Spinal cord (tissue), 10 donors: ENCODE measurements around the gene PHLDB3. TPM values are rescaled to one million over a fixed set of nuclear protein-coding genes. Genes with fewer than 3 reads are reported as not detected.
"Not testable (repeated sequence)": the region's sequence is repeated elsewhere in the genome, so short reads cannot be mapped to it uniquely, and the experiment has no call there.

Source experiments
- DNase-seq, 6 donors: peaks; one replicate each; pipeline versions ENCODE4 v3.0.0 to v3.0.0-alpha.2; 2013 to 2015; ENCODE audit warnings: low spot score in 6 of 6, low read depth in 4 of 6
- H3K27ac ChIP-seq: one replicate; pipeline ENCODE4 v1.5.1; 2013; ENCODE audit warnings: low read depth, low read length, control low read depth
- H3K27me3 ChIP-seq: one replicate; pipeline ENCODE4 v1.6.1; 2013; ENCODE audit warnings: low read length; ENCODE audit not compliant: control insufficient read depth, insufficient read depth
- H3K36me3 ChIP-seq: one replicate; pipeline ENCODE4 v1.6.1; 2013; ENCODE audit warnings: low read length; ENCODE audit not compliant: control insufficient read depth, insufficient read depth
- H3K4me1 ChIP-seq: one replicate; pipeline ENCODE4 v1.6.1; 2013; ENCODE audit warnings: low read length; ENCODE audit not compliant: control insufficient read depth, insufficient read depth
- H3K4me3 ChIP-seq: one replicate; pipeline ENCODE4 v1.5.1; 2013; ENCODE audit warnings: low read depth, low read length, control low read depth
- H3K9me3 ChIP-seq: one replicate; pipeline ENCODE4 v1.6.1; 2013; ENCODE audit warnings: low read length; ENCODE audit not compliant: control insufficient read depth, insufficient read depth
- WGBS: methylation state at CpG from one replicate; pipeline ENCODE4 v1.1.5; 2013; ENCODE audit warnings: missing lambda C conversion rate; ENCODE audit not compliant: insufficient coverage; 5-methylcytosine and 5-hydroxymethylcytosine counted together
- polyA plus RNA-seq, 2 donors: library from polyadenylated mRNA; unstranded; fragments of 120-200 nt; gene quantifications; one replicate each; pipeline ENCODE4 v1.2.1, GENCODE V29; 2013; ENCODE audit not compliant: insufficient read length in 2 of 2
- total RNA-seq, 2 donors: library from RNA; depleted of rRNA in 1 of 2; stranded (reverse); fragments of 120-200 nt in 1 of 2; fragments of >200 nt in 1 of 2; gene quantifications; one replicate each; pipeline versions ENCODE4 v1.2.3 to v1.2.4, GENCODE V29; 2013 to 2014
- donor health status: healthy.

PHLDB3 gene
- total and polyA plus RNA-seq, 4 donors: 6.0 to 13.1 (median 10.4) TPM

DNA sequence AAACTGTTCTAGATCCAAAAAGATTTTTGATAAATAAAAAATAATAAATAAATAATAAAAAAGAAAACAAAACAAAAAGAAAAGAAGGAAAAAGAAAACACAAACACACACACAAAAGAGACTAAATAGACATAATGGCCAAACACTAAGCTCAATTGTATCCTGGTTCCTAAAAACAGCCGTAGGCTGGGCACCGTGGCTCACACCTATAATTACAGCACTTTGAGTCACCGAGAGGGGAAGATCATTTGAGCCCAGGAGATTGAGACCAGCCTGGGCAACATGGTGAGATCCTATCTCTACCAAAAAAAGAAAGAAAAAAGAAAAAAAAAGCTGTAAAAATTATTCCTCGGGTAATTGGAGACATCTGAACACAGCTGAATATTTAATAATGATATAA, 13.5 kb upstream of the PHLDB3 start:
- Histone ChIP-seq H3K4me1 (no peaks in the 10 kb centered on the region), H3K9me3 (no peaks in the 10 kb centered on the region), H3K4me3 (no peak overlapping the region), H3K27ac (no peak overlapping the region), H3K27me3 (no peaks in the 10 kb centered on the region), H3K36me3 (peaks cover 7% of the 10 kb centered on the region)
- WGBS: no CpG with 5 or more reads among the region's 4 CpGs
- DNase-seq: no peak

DNA sequence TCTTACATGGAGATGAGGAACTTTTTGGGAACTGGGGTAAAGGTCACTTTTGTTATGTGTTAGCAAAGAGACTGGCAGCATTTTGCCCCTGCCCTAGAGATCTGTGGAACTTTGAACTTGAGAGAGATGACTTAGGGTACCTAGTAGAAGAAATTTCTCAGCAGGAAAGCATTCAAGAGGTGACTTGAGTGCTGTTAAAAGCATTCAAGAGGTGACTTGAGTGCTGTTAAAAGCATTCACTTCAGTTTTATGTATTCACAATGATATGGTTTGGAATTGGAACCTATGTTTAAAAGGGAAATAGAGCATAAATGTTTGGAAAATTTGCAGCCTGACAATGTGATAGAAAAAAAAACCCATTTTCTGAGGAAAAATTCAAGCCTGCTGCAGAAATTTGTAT, 7.9 kb upstream of the PHLDB3 start:
- not testable (repeated sequence) for H3K27me3 ChIP-seq, DNase-seq, H3K27ac ChIP-seq, H3K4me1 ChIP-seq, H3K4me3 ChIP-seq, H3K9me3 ChIP-seq
- H3K36me3 ChIP-seq: peaks cover 15% of the 10 kb centered on the region

DNA sequence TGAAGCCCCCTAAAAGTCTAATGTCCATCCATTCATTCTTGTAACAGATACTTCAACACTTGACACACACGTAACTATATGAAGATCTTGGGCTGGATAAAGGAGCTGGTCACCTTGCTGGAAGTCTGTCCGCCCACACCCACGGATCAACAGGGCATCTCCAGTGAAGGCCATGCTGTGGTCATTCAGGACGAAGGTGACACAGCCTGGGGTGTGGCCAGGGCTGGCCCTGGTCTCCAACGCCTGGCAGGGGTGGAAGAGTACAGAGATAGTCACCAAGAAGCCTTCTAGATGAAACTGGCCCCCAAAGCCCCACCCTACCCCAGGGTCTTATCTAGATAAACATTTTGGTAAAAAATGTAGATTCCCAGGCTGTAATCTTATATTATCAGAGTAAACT, 6.8 kb upstream of the PHLDB3 start:
- no peaks in the 10 kb centered on the region for H3K9me3 ChIP-seq
- no peaks in the 10 kb centered on the region for H3K4me1 ChIP-seq
- H3K27ac ChIP-seq: no peak overlapping the region
- 86% methylated on average over 3 of the region's 5 CpGs for WGBS
- no peak for DNase-seq
- H3K4me3 ChIP-seq: no peak overlapping the region
- no peaks in the 10 kb centered on the region for H3K27me3 ChIP-seq
- peaks cover 21% of the 10 kb centered on the region for H3K36me3 ChIP-seq

DNA sequence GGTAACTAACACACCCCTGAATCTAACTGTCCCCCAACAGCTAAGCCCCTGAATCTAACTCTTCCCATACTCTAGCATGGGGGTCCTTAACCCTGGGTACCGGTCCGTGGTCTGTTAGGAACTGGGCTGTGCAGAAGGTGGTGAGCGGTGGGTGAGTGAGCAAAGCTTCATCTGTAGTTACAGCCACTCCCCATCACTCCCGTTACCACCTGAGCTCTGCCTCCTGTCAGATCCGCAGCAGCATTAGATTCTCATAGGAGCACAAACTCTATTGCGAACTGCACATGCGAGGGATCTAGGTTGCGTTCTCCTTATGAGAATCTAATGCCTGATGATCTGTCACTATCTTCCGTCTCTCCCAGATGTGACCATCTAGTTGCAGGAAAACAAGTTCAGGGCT, 6.2 kb upstream of the PHLDB3 start:
- no peaks in the 10 kb centered on the region for H3K4me1 ChIP-seq
- 93% methylated on average over 6 of the region's 9 CpGs for WGBS
- no peak overlapping the region for H3K4me3 ChIP-seq
- no peaks in the 10 kb centered on the region for H3K27me3 ChIP-seq
- H3K9me3 ChIP-seq: no peaks in the 10 kb centered on the region
- DNase-seq: no peak
- H3K27ac ChIP-seq: no peak overlapping the region
- H3K36me3 ChIP-seq: peaks cover 21% of the 10 kb centered on the region

DNA sequence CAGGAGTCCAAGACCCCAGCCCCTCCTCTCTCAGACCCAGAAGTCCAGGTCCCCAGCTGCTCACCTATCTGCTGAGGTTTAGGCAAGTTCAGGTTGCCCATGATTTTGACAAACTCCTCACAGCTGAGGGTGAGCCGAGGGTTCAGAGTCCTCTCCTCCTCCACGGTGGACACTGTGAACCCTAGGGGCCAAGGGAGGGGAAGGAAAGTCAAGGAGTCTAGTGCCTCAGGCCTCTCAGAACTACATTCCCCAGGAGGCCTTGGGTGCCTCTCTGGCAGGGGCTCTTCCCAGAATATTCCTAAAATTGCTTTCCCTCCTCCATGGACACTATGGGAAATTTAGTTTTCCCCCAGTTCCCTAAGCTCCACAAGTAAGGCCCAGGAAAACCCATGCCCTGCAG, 3.3 kb upstream of the PHLDB3 start:
- peaks cover 14% of the 10 kb centered on the region for H3K36me3 ChIP-seq
- 92% methylated on average over 2 of the region's 2 CpGs for WGBS
- no peaks in the 10 kb centered on the region for H3K9me3 ChIP-seq
- no peak overlapping the region for H3K27ac ChIP-seq
- H3K27me3 ChIP-seq: peaks cover 2% of the 10 kb centered on the region
- H3K4me1 ChIP-seq: peaks cover 20% of the 10 kb centered on the region
- H3K4me3 ChIP-seq: no peak overlapping the region
- DNase-seq: no peak

DNA sequence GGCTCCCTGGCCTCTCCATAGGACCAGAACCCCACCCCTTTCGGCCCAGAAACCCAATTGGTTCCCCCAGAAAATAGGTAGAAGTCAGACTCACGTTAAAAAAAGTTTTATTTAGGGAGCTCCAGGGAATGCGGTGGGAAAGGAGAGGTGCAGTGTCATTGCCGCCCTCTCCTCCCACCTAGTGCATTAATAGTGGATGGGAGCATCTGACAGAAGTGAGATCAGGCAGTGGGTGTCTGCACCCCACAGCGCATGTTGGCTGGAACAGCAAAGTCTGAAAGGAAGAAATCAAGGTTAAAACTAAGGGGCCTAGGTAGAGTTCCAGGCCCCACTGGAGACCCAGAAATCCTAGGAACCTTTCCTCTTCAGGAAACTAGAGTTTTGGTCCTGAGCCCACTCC, 2.1 kb upstream of the PHLDB3 start:
- 100% methylated on average over 1 of the region's 5 CpGs for WGBS
- no peak for DNase-seq
- no peak overlapping the region for H3K27ac ChIP-seq
- H3K27me3 ChIP-seq: peaks cover 6% of the 10 kb centered on the region
- H3K36me3 ChIP-seq: peaks cover 19% of the 10 kb centered on the region
- H3K4me3 ChIP-seq: no peak overlapping the region
- H3K9me3 ChIP-seq: no peaks in the 10 kb centered on the region
- H3K4me1 ChIP-seq: peaks cover 30% of the 10 kb centered on the region

DNA sequence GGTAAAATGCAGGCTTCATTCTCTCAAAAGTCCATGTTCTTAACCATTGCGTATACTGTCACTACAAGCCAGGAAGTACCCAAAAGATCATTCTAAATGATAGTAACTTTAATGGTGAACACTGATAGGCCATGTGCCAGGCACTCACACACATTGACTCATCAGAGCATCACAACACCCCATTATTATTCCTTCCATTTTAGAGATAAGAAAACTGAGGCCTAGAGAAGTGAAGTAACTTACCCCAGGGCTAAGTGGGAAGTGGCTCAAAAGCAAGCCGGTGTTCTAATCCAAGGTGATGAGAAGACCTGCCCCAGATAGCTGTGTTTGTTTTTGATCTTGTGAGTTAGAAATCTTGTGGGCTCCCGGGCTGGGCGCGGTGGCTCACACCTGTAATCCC, 1.4 kb upstream of the PHLDB3 start:
- H3K36me3 ChIP-seq: peaks cover 19% of the 10 kb centered on the region
- H3K4me1 ChIP-seq: peaks cover 32% of the 10 kb centered on the region
- no peak overlapping the region for H3K27ac ChIP-seq
- 100% methylated on average over 3 of the region's 5 CpGs for WGBS
- peaks cover 6% of the 10 kb centered on the region for H3K27me3 ChIP-seq
- no peak for DNase-seq
- H3K9me3 ChIP-seq: no peaks in the 10 kb centered on the region
- H3K4me3 ChIP-seq: no peak overlapping the region

DNA sequence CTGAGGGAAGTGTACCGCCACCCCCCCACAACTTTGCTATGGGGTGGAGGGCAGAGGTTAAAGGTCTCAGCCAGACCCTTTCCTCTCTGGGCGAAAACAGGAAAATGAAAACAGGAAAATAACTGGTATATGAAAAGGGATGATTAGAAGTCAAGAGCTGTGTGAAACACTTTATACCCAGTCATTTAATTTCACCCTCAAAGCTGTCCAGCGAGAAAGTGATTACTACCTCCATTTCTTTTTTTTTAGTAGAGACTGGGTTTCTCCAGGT, 575 bp upstream of the PHLDB3 start:
- Histone ChIP-seq H3K9me3 (no peaks in the 10 kb centered on the region), H3K36me3 (peaks cover 19% of the 10 kb centered on the region), H3K4me3 (no peak overlapping the region), H3K27me3 (peaks cover 6% of the 10 kb centered on the region), H3K27ac (no peak overlapping the region), H3K4me1 (peaks cover 32% of the 10 kb centered on the region)
- no peak for DNase-seq
- WGBS: no CpG with 5 or more reads among the region's 3 CpGs

DNA sequence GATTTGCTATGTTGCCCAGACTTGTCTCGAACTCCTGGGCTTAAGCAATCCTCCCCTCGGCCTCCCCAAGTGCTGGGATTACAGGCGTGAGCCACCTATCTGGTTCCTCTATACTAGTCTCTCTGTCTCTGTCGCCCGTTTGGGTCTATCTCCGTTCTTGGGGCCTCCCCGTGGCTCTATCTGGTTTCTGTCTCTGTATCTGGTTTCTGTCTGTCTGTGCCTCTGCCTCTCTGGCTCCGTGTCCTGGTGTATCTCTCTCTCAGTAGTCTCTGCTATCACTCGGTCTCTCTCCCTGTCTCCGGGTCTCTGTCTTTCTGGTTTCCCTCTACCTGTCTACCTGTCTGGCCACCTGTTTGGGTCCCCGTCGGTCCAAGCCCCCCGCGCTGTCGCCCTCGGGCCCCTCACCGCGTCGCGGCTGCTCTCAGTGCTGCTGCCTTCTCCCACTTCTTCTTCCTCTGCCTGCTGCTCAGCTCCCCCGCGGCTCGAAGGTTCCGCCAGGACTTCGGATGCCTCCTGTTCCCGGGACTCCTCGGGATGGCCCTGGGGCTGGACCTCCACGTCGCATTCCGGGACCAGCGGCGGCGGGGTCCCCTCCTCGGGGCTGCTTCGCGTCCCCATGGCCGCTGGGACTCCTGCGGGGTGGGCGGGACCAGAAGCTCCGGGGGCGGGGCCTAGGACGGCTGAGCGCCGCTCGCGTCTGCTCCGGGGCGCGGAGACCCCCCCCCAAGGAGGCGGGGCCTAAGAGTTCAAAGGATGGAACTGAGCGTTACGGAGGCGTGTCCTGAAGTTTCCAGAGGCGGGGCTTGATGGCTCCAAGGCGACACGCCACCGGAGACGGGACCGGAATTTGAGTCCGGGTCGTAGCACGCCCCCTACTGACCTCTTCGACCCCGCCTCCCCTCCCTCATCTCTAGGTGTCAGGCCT, 783 bp downstream of the PHLDB3 start:
- Histone ChIP-seq H3K9me3 (no peaks in the 10 kb centered on the region), H3K4me3 (peak overlapping the region; percentile 76), H3K27me3 (peaks cover 6% of the 10 kb centered on the region), H3K27ac (peak overlapping the region; percentile 82), H3K36me3 (peaks cover 19% of the 10 kb centered on the region), H3K4me1 (peaks cover 37% of the 10 kb centered on the region)
- peak; percentile 66 to 97 (median 83) for DNase-seq
- 3% methylated on average over 63 of the region's 64 CpGs for WGBS

DNA sequence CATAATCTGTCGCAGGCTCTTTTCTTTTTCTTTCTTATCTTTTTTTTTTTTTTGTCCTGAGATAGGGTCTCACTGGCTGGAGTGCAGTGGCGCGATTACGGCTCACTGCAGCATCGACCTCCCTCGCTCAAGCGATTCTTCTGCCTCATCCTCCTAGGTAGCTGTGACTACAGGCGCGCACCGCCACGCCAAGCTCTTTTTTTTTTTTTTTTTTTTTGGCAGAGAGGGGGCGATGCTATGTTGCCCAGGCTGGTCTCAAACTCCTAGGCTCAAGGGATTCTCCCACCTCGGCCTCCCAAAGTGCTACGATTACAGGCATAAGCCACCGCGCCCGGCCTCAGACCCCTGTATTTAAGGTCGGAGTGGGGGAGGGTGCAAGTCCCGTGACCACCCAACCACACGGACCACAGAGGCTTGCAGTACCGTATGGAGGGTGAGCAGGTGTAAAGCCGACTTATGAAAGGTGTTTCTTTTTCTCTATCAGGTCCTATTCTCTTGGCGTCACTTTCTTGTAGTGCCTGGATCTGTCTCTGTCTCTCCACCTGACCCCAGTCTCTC, 2.0 kb downstream of the PHLDB3 start:
- H3K27me3 ChIP-seq: peaks cover 6% of the 10 kb centered on the region
- H3K9me3 ChIP-seq: no peaks in the 10 kb centered on the region
- DNase-seq: no peak
- 62% methylated on average over 15 of the region's 23 CpGs for WGBS
- peaks cover 39% of the 10 kb centered on the region for H3K4me1 ChIP-seq
- no peak overlapping the region for H3K27ac ChIP-seq
- peaks cover 17% of the 10 kb centered on the region for H3K36me3 ChIP-seq
- H3K4me3 ChIP-seq: no peak overlapping the region
